SK-N-SH (cell line): ENCODE data around the gene MVD. TPM values are rescaled to one million over a fixed set of nuclear protein-coding genes. Genes with fewer than 3 reads are reported as not detected.

Source experiments
- CTCF ChIA-PET: fragments of 300-600, 350-600 bp; formaldehyde crosslinking; extraction: SDS; loops from one replicate; lab custom pipeline; 2021; lab: Yijun Ruan, JAX
- POLR2A ChIA-PET: fragments of 350-600 bp; sonication (Branson Sonifier 250); formaldehyde crosslinking; extraction: SDS; loops from one replicate; lab custom pipeline; 2020; ENCODE audit warnings: antibody characterized with exemption, inconsistent platforms; lab: Yijun Ruan, JAX
- DNase-seq: peaks from one replicate; pipeline ENCODE4 v3.0.0; 2012
- H2AFZ ChIP-seq: fragments of 200-600 bp; sonication (generic); 2 replicates; pipeline ENCODE4 v1.8.1; 2016; ENCODE audit warnings: antibody characterized with exemption, mild to moderate bottlenecking, low read depth
- H3F3A ChIP-seq: fragments of 200-600 bp; sonication (generic); replicated peaks from 2 replicates; pipeline ENCODE3; 2016; ENCODE audit warnings: antibody characterized with exemption, mild to moderate bottlenecking; ENCODE audit not compliant: insufficient read depth
- H3K27ac ChIP-seq, 2 experiments: fragments of 200-500 bp in 1 of 2; fragments of 200-600 bp in 1 of 2; sonication (Bioruptor generic) in 1 of 2; sonication (generic), shearing (Covaris generic) in 1 of 2; 2 replicates each; pipeline versions ENCODE4 v1.5.1 to v1.6.1; 2014 to 2016; ENCODE audit warnings: low read depth in 2 of 2, inconsistent platforms in 1 of 2, low read length in 1 of 2, mild to moderate bottlenecking in 1 of 2, mixed read lengths in 1 of 2
- H3K27me3 ChIP-seq: fragments of 200-600 bp; sonication (generic), shearing (Covaris generic); 2 replicates; pipeline ENCODE4 v1.6.1; 2016; ENCODE audit warnings: mixed run types; ENCODE audit not compliant: insufficient read depth
- H3K36me3 ChIP-seq, 2 experiments: fragments of 200-500 bp in 1 of 2; fragments of 200-600 bp in 1 of 2; sonication (Bioruptor generic) in 1 of 2; sonication (generic) in 1 of 2; replicated peaks in 1 of 2; 2 replicates each; pipeline versions ENCODE3 to v1.5.1; 2014 to 2016; ENCODE audit warnings: low read length in 1 of 2, mild to moderate bottlenecking in 1 of 2; ENCODE audit not compliant: insufficient read depth in 2 of 2, control insufficient read depth in 1 of 2
- H3K4me1 ChIP-seq, 2 experiments: fragments of 200-500 bp in 1 of 2; fragments of 200-600 bp in 1 of 2; sonication (Bioruptor generic) in 1 of 2; sonication (generic), shearing (Covaris generic) in 1 of 2; 2 replicates each; pipeline versions ENCODE4 v1.5.1 to v1.6.1; 2014 to 2016; ENCODE audit warnings: low read depth in 1 of 2, low read length in 1 of 2, mixed run types in 1 of 2; ENCODE audit not compliant: insufficient read depth in 2 of 2, control insufficient read depth in 1 of 2
- H3K4me2 ChIP-seq: fragments of 200-600 bp; sonication (generic), shearing (Covaris generic); 2 replicates; pipeline ENCODE4 v1.6.1; 2017; ENCODE audit warnings: mixed run types
- H3K4me3 ChIP-seq, 2 experiments: fragments of 200-500 bp in 1 of 2; fragments of 200-600 bp in 1 of 2; sonication (Bioruptor generic) in 1 of 2; sonication (generic), shearing (Covaris generic) in 1 of 2; 2 replicates each; pipeline versions ENCODE4 v1.5.1 to v1.8.1; 2014 to 2016; ENCODE audit warnings: low read depth in 2 of 2, inconsistent platforms in 1 of 2, low read length in 1 of 2, mild to moderate bottlenecking in 1 of 2, mixed read lengths in 1 of 2, moderate library complexity in 1 of 2
- H3K79me2 ChIP-seq: fragments of 200-600 bp; sonication (generic); 2 replicates; pipeline ENCODE4 v1.8.1; 2017; ENCODE audit warnings: mild to moderate bottlenecking; ENCODE audit not compliant: insufficient read depth
- H3K9ac ChIP-seq: fragments of 200-600 bp; sonication (generic); 2 replicates; pipeline ENCODE4 v1.6.1; 2017; ENCODE audit warnings: mixed run types
- H3K9me2 ChIP-seq: fragments of 200-600 bp; sonication (generic); 2 replicates; pipeline ENCODE4 v1.6.1; 2017; ENCODE audit warnings: mixed run types
- H3K9me3 ChIP-seq: fragments of 200-600 bp; sonication (generic); 2 replicates; pipeline ENCODE4 v1.6.1; 2017; ENCODE audit warnings: mixed run types, mild to moderate bottlenecking, moderate library complexity
- H4K20me1 ChIP-seq: fragments of 200-600 bp; sonication (generic); 2 replicates; pipeline ENCODE4 v1.6.1; 2017; ENCODE audit warnings: mild to moderate bottlenecking, mixed run types; ENCODE audit not compliant: insufficient read depth
- FOXJ3 ChIP-seq: sonication (generic); formaldehyde crosslinking; IDR thresholded peaks from 2 replicates; pipeline ENCODE4 v1.5.1; 2020; ENCODE audit warnings: mild to moderate bottlenecking, missing genetic modification reagents
- MAX ChIP-seq: IDR thresholded peaks from 2 replicates; pipeline ENCODE4 v1.4.0; 2012; ENCODE audit warnings: low read depth
- NFIC ChIP-seq: IDR thresholded peaks from 2 replicates; pipeline ENCODE4 v1.4.0; 2012; ENCODE audit warnings: borderline replicate concordance
- NRF1 ChIP-seq: IDR thresholded peaks from 2 replicates; pipeline ENCODE4 v1.6.1; 2012; ENCODE audit warnings: low read depth, mild to moderate bottlenecking, low read length
- RXRA ChIP-seq: IDR thresholded peaks from 2 replicates; pipeline ENCODE4 v1.4.0; 2012; ENCODE audit warnings: low read depth, mild to moderate bottlenecking, borderline replicate concordance
- TAF1 ChIP-seq: IDR thresholded peaks from 2 replicates; pipeline ENCODE4 v1.6.1; 2012; ENCODE audit warnings: low read depth, mild to moderate bottlenecking, low read length, moderate library complexity, borderline replicate concordance
- YY1 ChIP-seq: IDR thresholded peaks from 2 replicates; pipeline ENCODE4 v1.4.0; 2012; ENCODE audit warnings: low read depth, mild to moderate bottlenecking
- WGBS: methylation state at CpG from one replicate; pipeline ENCODE4 v1.1.6; 2017; ENCODE audit warnings: low lambda C conversion rate; 5-methylcytosine and 5-hydroxymethylcytosine counted together
- polyA plus RNA-seq, 3 experiments: library from polyadenylated mRNA; depleted of rRNA; stranded (reverse); fragments of >200 nt; gene quantifications; 2 replicates each; pipeline ENCODE4 v1.2.3, GENCODE V29; 2012

The MVD gene
- polyA plus RNA-seq, 1 of the 3 experiments (the other 2 are of a cell fraction), result 15.7 TPM

GRCh38 chr16:88655733-88656281, 7.1 kb downstream of the MVD start (continued):
- TF ChIP-seq RXRA (no peak), FOXJ3 (CRISPR knock-in tag) (no peak), YY1 (no peak), TAF1 (no peak), MAX (no peak)

DNA sequence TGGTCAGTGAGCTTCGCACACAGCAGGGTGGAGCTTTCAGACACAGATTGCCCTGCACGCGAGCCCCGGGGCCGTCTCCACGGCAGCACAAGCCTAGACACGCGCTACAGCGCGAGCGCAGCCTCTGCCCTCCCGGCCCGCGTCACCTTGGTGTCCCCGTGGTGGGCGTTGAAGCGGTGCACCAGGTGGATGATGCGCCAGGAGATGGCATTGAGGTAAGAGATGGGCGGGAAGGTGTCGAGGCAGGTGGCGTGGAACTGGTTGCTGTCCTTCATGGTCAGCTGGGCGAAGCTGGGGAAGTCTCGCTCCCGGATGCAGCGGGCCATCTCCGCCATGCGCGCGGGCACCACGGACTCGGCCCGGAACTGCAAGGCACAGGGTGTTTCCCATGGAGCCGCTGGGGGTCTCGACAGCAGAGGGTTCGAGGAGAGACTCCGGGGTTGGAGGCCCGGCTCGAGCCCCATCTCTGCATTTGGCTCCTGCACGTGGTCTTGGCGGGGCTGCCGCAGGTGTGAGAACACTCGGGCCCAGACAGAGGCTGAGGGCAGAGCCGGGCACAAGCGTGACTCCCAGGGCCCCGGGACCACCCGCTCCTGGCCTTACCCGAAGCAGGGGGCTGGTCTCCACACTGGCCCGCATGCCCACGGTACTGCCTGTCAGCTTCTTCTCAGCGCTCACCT, 7.7 kb downstream of the MVD start:
- DNase-seq, result no peak
- peaks cover 4% of the 10 kb centered on the region; the same call in 1 of the 2 replicates for H3K79me2 ChIP-seq
- ChIA-PET POLR2A (no interaction called here), CTCF (interaction anchor here (1.0 kb wide), 1 partner anchor 9 kb away, joined by 6 read pairs; no protein-coding TSS in a partner anchor)
- no peak overlapping the region for H3K4me2 ChIP-seq
- H3F3A ChIP-seq, result no peaks in the 10 kb centered on the region
- H3K4me1 ChIP-seq, result peaks cover 4 to 6% of the 10 kb centered on the region in 2 experiments; a peak in 2 of 4 replicates
- no peak overlapping the region for H3K27ac ChIP-seq
- no peak overlapping the region for H2AFZ ChIP-seq
- H3K27me3 ChIP-seq, result no peaks in the 10 kb centered on the region
- no peak overlapping the region for H3K9ac ChIP-seq
- H3K9me2 ChIP-seq, result no peaks in the 10 kb centered on the region
- no peak overlapping the region for H3K4me3 ChIP-seq
- TF ChIP-seq NRF1, result no peak
- TF ChIP-seq, all 33 proteins: peak for 0
- peaks cover 0 to 8% of the 10 kb centered on the region in 2 experiments for H3K36me3 ChIP-seq
- WGBS, result 94% methylated on average over 21 of the region's 50 CpGs
- H3K9me3 ChIP-seq, result no peaks in the 10 kb centered on the region
- no peaks in the 10 kb centered on the region for H4K20me1 ChIP-seq

DNA sequence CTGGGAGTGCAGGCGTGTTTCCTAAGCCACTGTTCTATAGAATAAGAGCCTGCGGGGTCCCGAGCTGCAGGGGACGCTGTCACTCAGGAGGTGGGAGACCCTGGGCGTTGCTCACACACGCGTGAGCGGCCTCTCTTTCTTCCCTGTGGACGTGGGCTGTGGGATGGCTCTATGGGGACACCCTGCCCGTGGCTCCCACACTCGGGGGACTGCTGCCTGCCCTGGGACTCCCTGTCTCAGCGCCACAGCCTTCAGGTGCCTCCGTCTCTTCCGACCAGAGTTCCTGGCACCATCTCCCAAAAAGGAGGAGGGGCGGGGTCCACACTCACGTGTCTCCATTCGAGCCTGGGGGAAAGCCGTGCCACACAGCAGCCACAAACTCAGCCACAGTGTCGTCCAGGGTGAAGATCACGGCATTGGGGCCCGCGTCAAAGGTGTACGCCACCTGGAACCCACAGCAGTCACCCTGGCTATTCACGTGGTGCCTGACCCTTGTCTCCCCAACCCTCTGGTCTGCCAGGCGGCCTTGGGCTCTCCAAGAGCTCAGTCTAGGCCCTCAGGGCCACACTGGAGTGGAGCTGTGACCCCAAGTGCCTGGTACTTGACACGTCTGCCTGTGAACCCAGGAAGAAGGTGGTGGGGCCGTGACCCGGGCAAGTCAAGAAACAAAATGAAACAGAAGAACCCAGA, 8.4 kb downstream of the MVD start:
- peaks cover 0 to 8% of the 10 kb centered on the region in 2 experiments for H3K36me3 ChIP-seq
- 87% methylated on average over 19 of the region's 28 CpGs for WGBS
- CTCF ChIA-PET, result interaction anchor here (1.0 kb wide), 1 partner anchor 9 kb away, joined by 6 read pairs; no protein-coding TSS in a partner anchor
- no peak for TF ChIP-seq NFIC
- TF ChIP-seq, all 33 proteins: peak for 0
- no peaks in the 10 kb centered on the region for H3K27me3 ChIP-seq
- no peaks in the 10 kb centered on the region for H3K79me2 ChIP-seq
- H3K9ac ChIP-seq, result no peak overlapping the region
- no peaks in the 10 kb centered on the region for H3K9me3 ChIP-seq
- H3K27ac ChIP-seq, result no peak overlapping the region
- no peak overlapping the region for H2AFZ ChIP-seq
- no peaks in the 10 kb centered on the region for H4K20me1 ChIP-seq
- no peak overlapping the region for H3K4me3 ChIP-seq
- no peak overlapping the region for H3K4me2 ChIP-seq
- peaks cover 4 to 10% of the 10 kb centered on the region in 2 experiments; a peak in 2 of 4 replicates for H3K4me1 ChIP-seq
- no peak for DNase-seq
- H3K9me2 ChIP-seq, result no peaks in the 10 kb centered on the region
- no peaks in the 10 kb centered on the region for H3F3A ChIP-seq
- POLR2A ChIA-PET, result no interaction called here
